ENCODE measurements around the gene CHIT1. TPM values are rescaled to one million over a fixed set of nuclear protein-coding genes. Genes with fewer than 3 reads are reported as not detected.
"Not testable (repeated sequence)": the region's sequence is repeated elsewhere in the genome, so short reads cannot be mapped to it uniquely, and the experiment has no call there.

The CHIT1 gene
- total RNA-seq, 2 donors from 2014 or later, result 1.3 to 2.2 TPM

- peak; percentile 33 to 36 for ATAC-seq
- Mint-ChIP-seq H3K27ac (no peak overlapping the region), H3K9me3 (no peaks in the 10 kb centered on the region), H3K36me3 (no peaks in the 10 kb centered on the region)
- DNase-seq (ENCODE audit: low spot score in 2 of 2), result peak; percentile 56 to 58
Measured at GRCh38 chr1:203268901-203269653, 39.6 kb upstream of the CHIT1 start.

GRCh38 chr1:203267912-203268311 is 38.4 kb upstream of the CHIT1 start:
- H3K9me3 Mint-ChIP-seq, result no peaks in the 10 kb centered on the region
- ATAC-seq, result no peak

DNA sequence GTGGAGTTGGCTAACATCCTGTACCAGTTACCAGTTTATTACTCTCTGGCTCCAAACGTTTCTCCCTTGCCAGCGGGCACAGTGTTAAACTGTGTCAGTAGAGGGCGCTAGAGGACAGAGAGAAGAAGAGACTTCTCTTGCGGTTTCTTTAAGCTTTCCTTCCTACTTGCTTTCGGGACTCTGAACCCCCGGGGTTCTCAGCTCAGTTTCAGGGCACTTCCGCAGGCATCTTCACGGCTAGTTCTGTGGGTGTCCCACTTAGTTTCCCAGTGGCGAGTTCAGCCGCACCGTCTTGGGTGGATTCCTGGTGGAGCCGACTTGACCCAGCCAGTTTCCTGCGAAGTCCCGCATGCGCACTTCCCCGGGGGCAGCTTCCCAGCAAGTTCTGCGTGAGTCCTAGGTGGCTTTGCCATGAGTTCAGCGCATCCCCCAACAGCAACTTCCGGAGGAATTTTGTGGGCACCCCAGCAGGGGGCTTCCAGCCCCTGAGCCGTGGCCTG is 37.9 kb upstream of the CHIT1 start:
- peak; percentile 85 to 88 for DNase-seq (ENCODE audit: low spot score in 2 of 2)
- Mint-ChIP-seq H3K27ac (peak overlapping the region in 1 of 2 donors; percentile 80), H3K36me3 (no peaks in the 10 kb centered on the region), H3K9me3 (no peaks in the 10 kb centered on the region)
- ATAC-seq, result peak; percentile 68 to 72

More at GRCh38 chr1:203267912-203268311, 38.4 kb upstream of the CHIT1 start:
- H3K27ac Mint-ChIP-seq, result peak overlapping the region in 1 of 2 donors; percentile 80
- no peaks in the 10 kb centered on the region for H3K36me3 Mint-ChIP-seq
- no peak for DNase-seq (ENCODE audit: low spot score in 2 of 2)

- H3K27ac Mint-ChIP-seq; H3K9me3 Mint-ChIP-seq; H3K36me3 Mint-ChIP-seq; ATAC-seq; DNase-seq (ENCODE audit: low spot score in 2 of 2): not testable (repeated sequence)
Measured at GRCh38 chr1:203266140-203266539, 36.7 kb upstream of the CHIT1 start.

DNA sequence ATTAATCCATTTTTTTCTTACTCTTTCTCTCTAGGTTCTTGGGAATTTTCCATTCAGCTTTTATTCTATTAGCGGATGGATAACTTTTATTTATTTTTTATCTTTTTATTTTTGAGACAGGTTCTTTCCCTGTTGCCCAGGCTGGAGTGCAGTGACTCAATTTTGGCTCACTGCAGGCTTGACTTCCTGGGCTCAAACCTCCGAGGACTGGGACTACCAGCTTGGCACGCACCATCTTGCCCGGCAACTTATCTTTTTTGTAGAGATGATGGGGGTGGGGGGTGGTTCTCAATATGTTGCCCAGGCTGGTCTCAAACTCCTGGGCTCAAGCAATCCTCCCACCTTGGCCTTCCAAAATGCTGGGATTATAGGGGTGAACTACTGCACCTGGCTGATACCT is 36.1 kb upstream of the CHIT1 start:
- H3K9me3 Mint-ChIP-seq, result no peaks in the 10 kb centered on the region

GRCh38 chr1:203264052-203264501 is 34.6 kb upstream of the CHIT1 start:
- DNase-seq (ENCODE audit: low spot score in 2 of 2) (no peak), ATAC-seq (no peak)
- H3K27ac Mint-ChIP-seq, result no peak overlapping the region
- no peaks in the 10 kb centered on the region for H3K9me3 Mint-ChIP-seq
- H3K36me3 Mint-ChIP-seq, result no peaks in the 10 kb centered on the region

More for the DNA sequence above, 36.1 kb upstream of the CHIT1 start:
- Mint-ChIP-seq H3K27ac (no peak overlapping the region), H3K36me3 (no peaks in the 10 kb centered on the region)
- DNase-seq (ENCODE audit: low spot score in 2 of 2), result no peak
- no peak for ATAC-seq

DNA sequence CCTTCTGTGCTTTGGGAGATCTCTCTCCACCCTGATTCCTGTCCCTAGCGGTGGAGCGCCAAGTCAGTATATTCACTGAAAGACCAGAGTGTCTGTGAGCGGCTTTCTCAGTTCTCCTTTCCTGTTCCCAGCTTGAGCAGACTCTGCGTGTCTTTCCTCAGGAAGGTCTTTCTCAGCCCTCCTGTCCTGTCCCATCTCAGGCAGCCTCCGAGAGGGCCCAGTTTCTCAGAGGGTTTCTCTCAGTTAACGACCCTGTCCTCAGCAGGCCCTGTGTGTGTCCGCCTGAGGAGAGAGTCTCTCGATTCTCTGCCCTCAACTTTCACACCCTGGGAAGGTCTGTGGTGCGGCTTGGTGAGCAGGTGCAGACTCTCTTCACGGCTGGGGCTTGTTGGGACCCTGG is 34.0 kb upstream of the CHIT1 start:
- DNase-seq (ENCODE audit: low spot score in 2 of 2) (no peak), ATAC-seq (no peak)
- Mint-ChIP-seq H3K27ac (no peak overlapping the region), H3K36me3 (no peaks in the 10 kb centered on the region), H3K9me3 (no peaks in the 10 kb centered on the region)

GRCh38 chr1:203256636-203257035 is 27.2 kb upstream of the CHIT1 start:
- peaks cover 3 to 10% of the 10 kb centered on the region in 2 donors for H3K9me3 Mint-ChIP-seq
- H3K36me3 Mint-ChIP-seq, result peaks cover 16 to 17% of the 10 kb centered on the region in 2 donors
- not testable (repeated sequence) for DNase-seq (ENCODE audit: low spot score in 2 of 2); H3K27ac Mint-ChIP-seq; ATAC-seq

DNA sequence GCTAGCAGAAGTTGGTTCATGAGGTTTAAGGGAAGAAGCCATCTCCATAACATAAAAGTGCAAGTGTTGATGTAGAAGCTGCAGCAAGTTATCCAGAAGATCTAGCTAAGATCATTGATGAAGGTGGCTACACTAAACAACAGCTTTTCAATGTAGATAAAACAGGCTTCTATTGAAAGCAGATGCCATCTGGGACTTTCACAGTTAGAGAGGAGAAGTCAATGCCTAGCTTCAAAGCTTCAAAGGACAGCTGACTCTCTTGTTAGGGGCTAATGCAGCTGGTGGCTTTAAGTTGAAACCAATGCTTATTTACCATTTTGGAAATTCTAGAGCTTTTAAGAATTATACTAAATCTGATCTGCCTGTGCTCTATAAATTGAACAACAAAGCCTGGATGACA is 25.3 kb upstream of the CHIT1 start:
- H3K36me3 Mint-ChIP-seq, result peaks cover 16 to 17% of the 10 kb centered on the region in 2 donors
- not testable (repeated sequence) for H3K27ac Mint-ChIP-seq; ATAC-seq; DNase-seq (ENCODE audit: low spot score in 2 of 2)
- H3K9me3 Mint-ChIP-seq, result peaks cover 3 to 10% of the 10 kb centered on the region in 2 donors

DNA sequence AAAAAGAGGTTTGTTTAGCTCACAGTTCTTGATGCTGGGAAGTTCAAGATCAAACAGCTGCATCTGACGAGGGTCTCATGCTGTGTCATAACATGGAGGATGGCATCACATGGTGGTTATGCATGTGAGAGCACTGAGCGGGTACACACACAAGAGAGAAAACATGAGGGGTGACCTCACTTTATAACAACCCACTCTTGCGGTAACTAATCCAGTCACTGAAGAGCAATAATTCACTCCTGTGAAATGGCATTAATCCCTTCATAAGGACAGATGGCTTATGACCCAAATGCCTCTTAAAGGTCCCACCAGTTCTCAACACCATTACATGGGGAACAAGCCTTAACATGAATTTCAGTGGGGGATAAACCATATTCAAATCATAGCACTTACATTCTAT is 23.2 kb upstream of the CHIT1 start:
- H3K27ac Mint-ChIP-seq, result no peak overlapping the region
- H3K9me3 Mint-ChIP-seq, result peaks cover 3 to 10% of the 10 kb centered on the region in 2 donors
- peaks cover 16 to 17% of the 10 kb centered on the region in 2 donors for H3K36me3 Mint-ChIP-seq

GRCh38 chr1:203251466-203251865 is 22.0 kb upstream of the CHIT1 start:
- ATAC-seq, result no peak
- DNase-seq (ENCODE audit: low spot score in 2 of 2), result no peak
- Mint-ChIP-seq H3K36me3 (peaks cover 16% of the 10 kb centered on the region in 2 donors), H3K9me3 (peaks cover 3 to 10% of the 10 kb centered on the region in 2 donors), H3K27ac (no peak overlapping the region)

More for the DNA sequence above, 23.2 kb upstream of the CHIT1 start:
- no peak for ATAC-seq
- DNase-seq (ENCODE audit: low spot score in 2 of 2), result no peak

DNA sequence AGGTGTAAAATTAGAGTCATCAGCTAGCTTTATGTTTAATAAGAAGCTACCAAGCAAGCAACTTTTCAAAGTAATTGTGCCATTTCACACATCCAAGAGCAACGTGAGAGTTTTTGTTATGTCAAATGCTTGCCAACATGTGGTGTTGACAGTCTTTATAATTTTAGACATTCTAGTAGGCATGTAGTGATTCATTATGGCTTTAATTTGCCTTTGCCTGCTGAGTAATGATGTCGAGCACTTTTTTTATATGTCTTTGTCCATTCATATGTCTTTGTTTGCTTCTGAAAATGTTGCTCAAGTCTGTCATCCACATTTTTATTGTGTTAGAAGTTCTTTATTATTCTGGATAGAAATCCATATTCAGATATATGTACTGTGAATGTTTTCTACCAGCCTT is 21.4 kb upstream of the CHIT1 start:
- H3K9me3 Mint-ChIP-seq, result peaks cover 1 to 7% of the 10 kb centered on the region in 2 donors
- peaks cover 11 to 14% of the 10 kb centered on the region in 2 donors for H3K36me3 Mint-ChIP-seq
- H3K27ac Mint-ChIP-seq, result no peak overlapping the region
- ATAC-seq (no peak), DNase-seq (ENCODE audit: low spot score in 2 of 2) (no peak)

- H3K27ac Mint-ChIP-seq, result no peak overlapping the region
- H3K36me3 Mint-ChIP-seq, result no peaks in the 10 kb centered on the region
- no peak for DNase-seq (ENCODE audit: low spot score in 2 of 2)
- no peak for ATAC-seq
- H3K9me3 Mint-ChIP-seq, result no peaks in the 10 kb centered on the region
Measured at GRCh38 chr1:203244776-203245175, 15.3 kb upstream of the CHIT1 start.

- not testable (repeated sequence) for H3K36me3 Mint-ChIP-seq; H3K27ac Mint-ChIP-seq; H3K9me3 Mint-ChIP-seq; ATAC-seq; DNase-seq (ENCODE audit: low spot score in 2 of 2)
Measured at GRCh38 chr1:203241708-203242107, 12.2 kb upstream of the CHIT1 start.

DNA sequence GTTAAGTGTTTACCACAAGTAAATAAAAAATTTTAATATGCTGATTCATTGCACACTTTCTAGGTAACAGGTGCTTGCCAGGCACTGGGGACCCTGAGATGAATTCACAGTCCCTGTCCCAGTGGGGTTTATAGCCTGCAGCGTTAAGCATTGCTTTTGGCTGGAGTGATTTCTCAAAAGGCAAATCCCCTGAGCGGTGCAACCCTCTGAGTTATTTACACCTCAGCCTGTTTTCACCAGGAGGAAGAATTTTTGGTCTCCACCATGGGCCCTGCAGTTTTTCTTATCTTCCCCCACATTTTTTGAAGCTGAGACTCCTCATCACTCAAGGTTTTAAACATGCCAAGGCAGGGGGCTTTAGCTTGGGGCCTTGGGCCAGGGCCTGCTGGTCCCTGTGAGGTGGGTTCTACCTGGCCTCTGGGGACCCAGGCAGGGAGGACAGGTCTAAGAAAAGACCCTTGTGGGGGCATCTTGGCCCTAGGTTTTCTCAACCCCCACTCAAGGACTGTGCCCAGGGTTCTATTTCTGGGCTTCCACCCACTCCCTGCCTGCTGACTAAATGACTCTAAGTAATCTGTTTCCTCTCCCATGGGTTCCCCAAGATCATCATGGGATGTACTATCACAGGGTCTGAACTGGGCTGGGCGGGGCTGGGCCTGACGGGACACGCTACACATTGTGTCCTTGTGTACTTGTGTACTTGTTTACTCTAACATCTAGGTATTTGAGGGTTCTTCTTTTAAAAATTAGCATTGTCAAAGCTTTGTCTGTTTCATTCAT is 10.2 kb upstream of the CHIT1 start:
- no peak for DNase-seq (ENCODE audit: low spot score in 2 of 2)
- Mint-ChIP-seq H3K36me3 (peaks cover 12 to 23% of the 10 kb centered on the region in 2 donors), H3K9me3 (peaks cover 11 to 18% of the 10 kb centered on the region in 2 donors), H3K27ac (no peak overlapping the region)
- no peak for ATAC-seq

DNA sequence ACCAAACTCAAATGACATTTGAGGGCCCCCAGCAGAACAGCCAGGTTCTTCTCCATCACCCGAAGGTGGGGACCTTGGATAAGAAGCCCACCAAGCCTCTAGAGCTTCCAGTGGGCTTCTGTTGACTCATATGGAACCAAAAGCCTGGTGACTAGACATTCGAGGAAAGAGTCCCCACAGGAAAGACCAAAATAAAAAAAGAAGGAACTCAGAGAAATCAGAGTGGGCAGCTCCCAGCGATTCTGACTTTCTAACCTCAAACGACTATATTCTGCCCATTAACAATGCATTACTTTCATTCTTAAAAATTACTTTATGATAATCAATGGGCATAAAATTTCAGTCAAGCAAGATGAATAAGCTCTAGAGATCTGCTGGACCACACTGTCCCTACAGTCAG is 9.6 kb upstream of the CHIT1 start:
- H3K9me3 Mint-ChIP-seq, result peaks cover 13 to 22% of the 10 kb centered on the region in 2 donors

DNA sequence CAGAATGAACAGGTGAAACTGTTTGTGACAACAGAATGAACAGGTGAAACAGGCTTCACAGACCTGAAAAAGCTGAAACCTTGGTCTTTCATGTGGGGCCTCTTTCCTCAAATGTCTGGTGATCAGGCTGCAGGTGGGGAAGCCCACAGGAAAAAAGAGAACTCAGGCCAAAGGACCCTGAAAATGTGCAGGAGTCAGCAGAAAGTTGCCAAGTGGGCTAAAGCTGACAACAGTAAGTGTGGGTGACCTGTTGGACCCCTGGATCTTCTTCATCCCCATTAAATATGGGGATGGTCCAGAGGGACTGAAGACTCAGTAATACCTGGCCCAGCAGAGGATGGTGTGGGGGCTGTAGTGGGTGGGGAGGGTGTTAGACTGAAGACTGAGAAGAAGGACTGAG is 9.1 kb upstream of the CHIT1 start:
- ATAC-seq (no peak), DNase-seq (ENCODE audit: low spot score in 2 of 2) (no peak)
- H3K27ac Mint-ChIP-seq, result no peak overlapping the region
- peaks cover 19 to 23% of the 10 kb centered on the region in 2 donors for H3K36me3 Mint-ChIP-seq
- H3K9me3 Mint-ChIP-seq, result peaks cover 18 to 26% of the 10 kb centered on the region in 2 donors

More for the DNA sequence above, 9.6 kb upstream of the CHIT1 start:
- no peak for DNase-seq (ENCODE audit: low spot score in 2 of 2)
- peaks cover 18 to 23% of the 10 kb centered on the region in 2 donors for H3K36me3 Mint-ChIP-seq
- H3K27ac Mint-ChIP-seq, result no peak overlapping the region
- no peak for ATAC-seq
